HG03159 (cell line): ENCODE measurements around the gene TAS2R41.
"Not testable (repeated sequence)": the region's sequence is repeated elsewhere in the genome, so short reads cannot be mapped to it uniquely, and the experiment has no call there.

Experiments used
- ATAC-seq: cut with Tn5 transposase; IDR thresholded peaks from one replicate; pipeline ENCODE4 v1.9.1; 2021; ENCODE audit warnings: mild to moderate bottlenecking, moderate library complexity; ENCODE audit not compliant: unreplicated experiment

Gene TAS2R41

GRCh38 chr7:143514995-143515735 lies 37.5 kb downstream of the TAS2R41 start:
- no peak for ATAC-seq

- no peak for ATAC-seq
These were observed 39.3 kb downstream of the TAS2R41 start for GRCh38 chr7:143516981-143517380.

GRCh38 chr7:143518521-143518920 lies 40.8 kb downstream of the TAS2R41 start:
- ATAC-seq, result no peak

GRCh38 chr7:143518941-143519340 lies 41.3 kb downstream of the TAS2R41 start:
- ATAC-seq, result no peak

GRCh38 chr7:143519411-143520131 lies 41.9 kb downstream of the TAS2R41 start:
- no peak for ATAC-seq

- not testable (repeated sequence) for ATAC-seq
These were observed 44.7 kb downstream of the TAS2R41 start for GRCh38 chr7:143522309-143522916.
